ENCODE data around the gene DMXL2.

- TF ChIP-seq CTCF (IDR thresholded peaks at IDR 0.05): no peak
- no peak for TF ChIP-seq POLR2A (IDR thresholded peaks at IDR 0.05)
Measured at GRCh38 chr15:51641490-51642130, 19.0 kb upstream of the DMXL2 start.
